Cortex of kidney (tissue), 1 donor: ENCODE results near the gene GINS1.
A peak's percentile ranks its signal among the peaks of the same experiment; 100 is the strongest.
"Not testable (repeated sequence)": the region's sequence is repeated elsewhere in the genome, so short reads cannot be mapped to it uniquely, and the experiment has no call there.

Experiments
- DNase-seq: peaks from one replicate; lab custom pipeline; 2025; lab: John Stamatoyannopoulos, UW

The GINS1 gene

GRCh38 chr20:25389858-25390537, 17.5 kb upstream of the GINS1 start:
- DNase-seq, result no peak

- peak; percentile 47 for DNase-seq
Measured at GRCh38 chr20:25390538-25391528, 16.6 kb upstream of the GINS1 start, which contains the start of gene ABHD12. TSS of gene ABHD12 (minus strand) at chr20:25390835. CDS start at chr20:25390703, 132 bp downstream.

- DNase-seq, result no peak
Measured at GRCh38 chr20:25394276-25394675, 13.2 kb upstream of the GINS1 start.

DNA sequence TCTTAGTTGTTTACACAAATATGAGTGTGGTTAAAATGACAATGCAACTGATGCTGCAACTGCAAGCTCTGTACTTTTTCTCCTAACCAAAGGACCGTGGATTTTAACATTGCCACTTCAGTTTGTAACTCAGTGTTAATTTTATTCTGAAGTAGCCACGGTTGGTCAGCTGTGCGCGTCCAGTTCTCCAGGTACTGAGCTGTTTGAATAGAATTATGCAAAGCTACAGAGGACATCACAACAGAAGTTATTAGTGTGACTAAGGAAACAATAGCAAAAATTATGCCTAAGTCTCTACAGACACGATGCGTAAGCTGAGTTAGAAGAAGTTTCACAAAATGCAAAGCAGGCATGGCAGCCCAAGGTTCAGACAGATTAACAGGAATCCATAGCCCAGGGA, 12.5 kb upstream of the GINS1 start:
- DNase-seq, result no peak

- no peak for DNase-seq
Measured at GRCh38 chr20:25397096-25397495, 10.4 kb upstream of the GINS1 start.

DNA sequence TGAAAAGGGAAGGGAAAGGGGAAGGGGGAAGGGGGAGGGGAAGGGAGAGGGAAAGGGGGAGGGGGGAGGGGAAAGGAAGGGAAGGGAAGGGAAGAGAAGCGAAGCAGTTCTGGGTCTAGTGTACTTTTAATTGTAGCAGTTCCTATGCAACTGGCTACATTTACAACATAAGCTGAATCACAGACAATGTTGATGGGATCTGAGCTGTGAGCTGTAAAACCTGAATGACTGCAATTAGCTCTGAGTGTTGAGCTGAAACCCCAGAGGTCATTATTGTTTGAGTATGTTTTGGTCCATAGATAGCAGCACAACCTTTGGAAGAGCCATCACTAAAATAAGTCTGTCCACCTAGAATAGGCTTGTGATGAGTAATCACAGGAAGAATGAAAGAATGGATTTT, 9.7 kb upstream of the GINS1 start:
- DNase-seq, result no peak

DNA sequence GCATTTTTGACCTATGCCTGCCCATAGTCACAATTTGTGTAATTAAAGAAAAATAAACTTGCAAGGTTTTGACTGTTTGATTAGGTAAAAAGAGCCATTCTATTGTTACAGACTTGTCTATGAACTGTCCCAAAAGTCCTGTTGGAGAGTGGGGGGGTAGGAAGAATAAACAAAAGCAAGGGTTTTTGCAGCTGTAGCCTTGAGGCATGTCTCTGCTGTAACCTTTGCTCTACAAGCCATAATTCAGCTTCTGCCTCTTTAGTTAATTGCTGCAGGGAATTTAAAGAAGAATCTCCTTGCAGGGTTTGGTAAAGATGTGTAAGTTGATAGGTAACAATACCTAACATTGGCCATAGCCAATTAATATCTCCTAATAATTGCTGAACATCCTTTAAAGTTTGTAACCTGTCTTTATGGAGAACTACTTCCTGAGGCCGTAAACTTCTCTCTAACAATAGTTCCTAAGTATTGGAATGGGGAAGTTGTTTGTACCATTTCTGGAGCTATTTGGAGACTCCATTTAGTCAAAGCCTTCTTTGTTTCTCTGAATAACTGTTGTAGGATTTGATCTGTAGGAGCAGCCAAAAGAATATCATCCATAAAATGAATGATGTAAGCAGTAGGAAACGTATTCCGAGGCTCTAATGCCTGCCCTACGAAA, 9.0 kb upstream of the GINS1 start:
- no peak for DNase-seq

GRCh38 chr20:25399037-25399430, 8.4 kb upstream of the GINS1 start:
- no peak for DNase-seq

DNA sequence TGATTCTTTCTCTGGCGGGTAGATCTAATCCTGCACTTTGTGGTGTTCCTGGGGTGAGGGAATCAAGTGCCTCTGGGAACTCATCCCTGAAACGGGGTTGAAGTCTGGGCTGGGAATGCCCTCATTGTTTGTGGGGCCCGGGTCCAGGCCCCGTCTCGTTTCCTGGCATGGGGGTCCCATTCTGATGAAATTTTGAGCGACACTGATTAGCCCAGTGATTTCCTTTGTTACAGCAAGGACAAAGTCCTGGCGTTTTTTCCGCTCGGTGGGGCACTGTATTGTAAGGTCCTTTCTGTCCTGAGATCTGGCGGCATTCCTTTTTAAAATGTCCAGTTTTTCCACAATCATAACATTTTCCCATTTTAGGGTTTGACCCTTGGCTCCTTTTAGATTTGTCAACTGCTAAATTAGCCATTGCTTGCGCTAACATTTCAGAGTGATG, 7.2 kb upstream of the GINS1 start:
- DNase-seq, result not testable (repeated sequence)

GRCh38 chr20:25402583-25402982, 4.9 kb upstream of the GINS1 start:
- no peak for DNase-seq

GRCh38 chr20:25408170-25408547, 686 bp downstream of the GINS1 start:
- DNase-seq, result no peak

GRCh38 chr20:25408890-25409289, 1.4 kb downstream of the GINS1 start:
- DNase-seq, result no peak

GRCh38 chr20:25418776-25419175, 11.3 kb downstream of the GINS1 start:
- DNase-seq, result no peak

- DNase-seq, result no peak
Measured at GRCh38 chr20:25421102-25421501, 13.6 kb downstream of the GINS1 start.

DNA sequence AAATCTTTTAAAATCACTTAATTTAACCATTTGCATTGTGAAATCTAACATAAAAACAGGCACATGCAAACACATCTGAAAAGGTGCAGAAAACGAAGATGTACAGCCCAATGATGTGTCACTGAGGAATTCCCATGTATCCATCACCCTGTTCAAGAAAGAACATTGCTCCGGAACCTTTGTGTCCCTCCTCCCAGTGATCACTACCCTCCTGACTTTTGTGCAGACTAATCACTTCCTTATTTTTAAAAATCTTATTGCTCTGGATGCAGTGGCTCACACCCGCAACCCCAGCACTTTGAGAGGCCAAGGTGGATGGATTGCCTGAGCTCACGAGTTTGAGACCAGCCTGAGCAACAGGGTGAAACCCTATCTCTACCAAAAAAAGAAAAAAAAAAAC, 14.6 kb downstream of the GINS1 start:
- DNase-seq, result no peak

- DNase-seq, result no peak
Measured at GRCh38 chr20:25424536-25424935, 17.1 kb downstream of the GINS1 start.

DNA sequence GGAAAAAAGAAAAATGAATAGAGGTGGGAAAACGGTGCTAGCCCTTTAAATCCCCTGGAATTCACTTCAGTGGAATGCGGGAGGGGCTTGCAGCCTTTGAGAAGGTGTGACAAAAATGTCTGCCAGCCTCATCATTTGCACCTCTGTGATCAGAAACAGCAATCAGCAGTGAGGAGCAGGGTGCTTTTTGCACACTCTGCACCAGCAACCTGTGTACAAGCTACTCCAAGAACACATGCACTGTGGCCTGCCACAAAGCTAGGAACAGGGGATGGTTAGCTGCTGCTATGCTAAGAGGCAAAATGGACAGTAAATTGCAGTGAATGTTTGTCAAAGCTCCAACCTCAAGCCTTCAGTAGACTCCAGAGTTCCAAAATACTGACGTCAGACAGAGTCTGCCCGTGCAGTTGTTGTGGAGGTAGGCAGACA, 29.7 kb downstream of the GINS1 start:
- DNase-seq, result no peak

- DNase-seq, result no peak
Measured at GRCh38 chr20:25439328-25439727, 31.9 kb downstream of the GINS1 start.

GRCh38 chr20:25444556-25444955, 37.1 kb downstream of the GINS1 start:
- no peak for DNase-seq

DNA sequence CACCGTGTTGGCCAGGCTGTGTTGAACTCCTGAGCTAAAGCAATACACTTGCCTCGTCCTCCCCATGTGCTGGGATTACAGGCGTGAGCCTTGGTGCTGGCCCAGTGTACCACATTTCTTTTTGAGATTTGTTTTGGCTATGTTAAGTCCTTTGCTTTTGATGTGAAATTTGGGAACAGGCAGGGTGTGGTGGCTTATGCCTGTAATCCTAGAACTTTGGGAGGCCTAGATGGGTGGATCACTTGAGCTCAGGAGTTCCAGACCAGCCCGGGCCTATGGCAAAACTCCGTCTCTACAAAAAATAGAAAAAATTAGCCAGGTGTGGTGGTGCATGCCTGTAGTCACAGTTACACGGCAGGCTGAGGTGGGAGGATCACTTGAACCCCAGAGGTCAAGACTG, 40.2 kb downstream of the GINS1 start:
- no peak for DNase-seq

- DNase-seq, result no peak
Measured at GRCh38 chr20:25452333-25452732, 44.9 kb downstream of the GINS1 start.

DNA sequence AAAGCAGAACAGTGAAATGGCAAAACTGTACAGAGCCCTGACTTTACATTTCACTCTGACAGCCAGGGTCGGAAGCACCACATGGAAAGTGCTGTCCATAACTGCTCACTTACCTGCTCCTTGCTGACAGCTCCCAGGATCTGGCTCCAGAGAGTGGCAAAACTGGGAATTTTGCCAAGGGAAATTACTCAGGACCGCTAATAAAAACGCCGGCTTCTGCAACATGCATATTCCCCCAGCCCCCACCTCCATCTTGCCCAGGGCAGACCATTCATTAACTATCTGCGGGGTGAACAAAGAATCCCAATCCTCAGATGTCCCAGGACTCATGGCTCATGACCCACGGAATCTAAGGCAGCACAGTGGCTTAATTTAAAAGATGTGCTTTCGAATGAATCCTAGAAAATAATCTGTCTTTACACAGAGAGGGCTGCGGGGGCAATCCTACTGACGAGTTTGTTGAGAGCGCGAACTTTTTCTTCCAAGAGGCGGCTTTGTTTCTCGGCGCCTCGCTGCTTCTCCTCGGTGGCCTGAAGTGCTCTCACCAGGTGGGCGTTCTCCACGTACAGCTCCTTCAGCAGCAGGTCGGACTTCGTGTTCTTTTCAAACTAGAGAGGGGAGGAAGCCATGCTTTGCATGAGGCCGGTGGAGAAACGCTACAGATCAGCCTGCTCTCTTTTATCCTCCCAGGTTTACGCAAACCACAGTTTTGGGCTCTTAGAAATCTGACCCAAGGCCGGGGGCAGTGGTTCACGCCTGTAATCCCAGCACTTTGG, 45.8 kb downstream of the GINS1 start:
- DNase-seq, result no peak
